ENCODE measurements around the gene LFNG.

Gene LFNG

GRCh38 chr7:2539031-2539911 is 19.7 kb downstream of the LFNG start:
- Histone ChIP-seq H3K27ac (ENCODE audit: low read length) (no peak overlapping the region), H3K9me3 (ENCODE audit: insufficient read depth, low read length) (no peaks in the 10 kb centered on the region), H4K20me1 (ENCODE audit: insufficient read depth, low read length) (no peaks in the 10 kb centered on the region), H3K4me2 (ENCODE audit: low read length) (no peak overlapping the region), H2AFZ (ENCODE audit: low read depth, low read length) (no peak overlapping the region), H3K9ac (ENCODE audit: low read length) (no peak overlapping the region), H3K4me1 (ENCODE audit: low read length) (no peaks in the 10 kb centered on the region), H3K27me3 (ENCODE audit: low read depth, low read length) (no peaks in the 10 kb centered on the region), H3K79me2 (ENCODE audit: low read length) (no peaks in the 10 kb centered on the region), H3K4me3 (ENCODE audit: low read length) (no peak overlapping the region), H3K36me3 (replicated peaks; ENCODE audit: low read depth, low read length) (peaks cover 6% of the 10 kb centered on the region)
- TF ChIP-seq, protein P1, sequence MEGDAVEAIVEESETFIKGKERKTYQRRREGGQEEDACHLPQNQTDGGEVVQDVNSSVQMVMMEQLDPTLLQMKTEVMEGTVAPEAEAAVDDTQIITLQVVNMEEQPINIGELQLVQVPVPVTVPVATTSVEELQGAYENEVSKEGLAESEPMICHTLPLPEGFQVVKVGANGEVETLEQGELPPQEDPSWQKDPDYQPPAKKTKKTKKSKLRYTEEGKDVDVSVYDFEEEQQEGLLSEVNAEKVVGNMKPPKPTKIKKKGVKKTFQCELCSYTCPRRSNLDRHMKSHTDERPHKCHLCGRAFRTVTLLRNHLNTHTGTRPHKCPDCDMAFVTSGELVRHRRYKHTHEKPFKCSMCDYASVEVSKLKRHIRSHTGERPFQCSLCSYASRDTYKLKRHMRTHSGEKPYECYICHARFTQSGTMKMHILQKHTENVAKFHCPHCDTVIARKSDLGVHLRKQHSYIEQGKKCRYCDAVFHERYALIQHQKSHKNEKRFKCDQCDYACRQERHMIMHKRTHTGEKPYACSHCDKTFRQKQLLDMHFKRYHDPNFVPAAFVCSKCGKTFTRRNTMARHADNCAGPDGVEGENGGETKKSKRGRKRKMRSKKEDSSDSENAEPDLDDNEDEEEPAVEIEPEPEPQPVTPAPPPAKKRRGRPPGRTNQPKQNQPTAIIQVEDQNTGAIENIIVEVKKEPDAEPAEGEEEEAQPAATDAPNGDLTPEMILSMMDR (IDR thresholded peaks at IDR 0.05; ENCODE audit: low read depth, low read length) = no peak
- no peak for TF ChIP-seq EZH2phosphoT487 (IDR thresholded peaks at IDR 0.05; ENCODE audit: low read depth)

- Histone ChIP-seq H3K27me3 (ENCODE audit: low read depth, low read length) (no peaks in the 10 kb centered on the region), H3K4me3 (ENCODE audit: low read length) (no peak overlapping the region), H3K4me2 (ENCODE audit: low read length) (no peak overlapping the region), H3K27ac (ENCODE audit: low read length) (no peak overlapping the region), H3K36me3 (replicated peaks; ENCODE audit: low read depth, low read length) (peaks cover 6% of the 10 kb centered on the region), H3K4me1 (ENCODE audit: low read length) (no peaks in the 10 kb centered on the region), H3K9ac (ENCODE audit: low read length) (no peak overlapping the region), H3K9me3 (ENCODE audit: insufficient read depth, low read length) (no peaks in the 10 kb centered on the region), H2AFZ (ENCODE audit: low read depth, low read length) (no peak overlapping the region), H3K79me2 (ENCODE audit: low read length) (no peaks in the 10 kb centered on the region), H4K20me1 (ENCODE audit: insufficient read depth, low read length) (no peaks in the 10 kb centered on the region)
- no peak for TF ChIP-seq EZH2phosphoT487 (IDR thresholded peaks at IDR 0.05; ENCODE audit: low read depth)
- TF ChIP-seq, protein P1 (IDR thresholded peaks at IDR 0.05; ENCODE audit: low read depth, low read length) = no peak
Measured at GRCh38 chr7:2540133-2540532, 20.6 kb downstream of the LFNG start.

- Histone ChIP-seq H3K4me1 (ENCODE audit: low read length) (no peaks in the 10 kb centered on the region), H2AFZ (ENCODE audit: low read depth, low read length) (no peak overlapping the region), H3K36me3 (replicated peaks; ENCODE audit: low read depth, low read length) (peaks cover 6% of the 10 kb centered on the region), H3K4me2 (ENCODE audit: low read length) (no peak overlapping the region), H3K27me3 (ENCODE audit: low read depth, low read length) (no peaks in the 10 kb centered on the region), H4K20me1 (ENCODE audit: insufficient read depth, low read length) (no peaks in the 10 kb centered on the region), H3K9me3 (ENCODE audit: insufficient read depth, low read length) (no peaks in the 10 kb centered on the region), H3K4me3 (ENCODE audit: low read length) (no peak overlapping the region), H3K9ac (ENCODE audit: low read length) (no peak overlapping the region), H3K27ac (ENCODE audit: low read length) (no peak overlapping the region), H3K79me2 (ENCODE audit: low read length) (no peaks in the 10 kb centered on the region)
- no peak for TF ChIP-seq EZH2phosphoT487 (IDR thresholded peaks at IDR 0.05; ENCODE audit: low read depth)
- TF ChIP-seq, protein P1 (IDR thresholded peaks at IDR 0.05; ENCODE audit: low read depth, low read length) = no peak
Measured at GRCh38 chr7:2540641-2541051, 21.1 kb downstream of the LFNG start.

- H2AFZ ChIP-seq (ENCODE audit: low read depth, low read length) = no peak overlapping the region
- no peak for TF ChIP-seq EZH2phosphoT487 (IDR thresholded peaks at IDR 0.05; ENCODE audit: low read depth)
- TF ChIP-seq, protein P1 (IDR thresholded peaks at IDR 0.05; ENCODE audit: low read depth, low read length) = no peak
- no peak overlapping the region for H3K27ac ChIP-seq (ENCODE audit: low read length)
- H3K9me3 ChIP-seq (ENCODE audit: insufficient read depth, low read length) = no peaks in the 10 kb centered on the region
- peaks cover 6% of the 10 kb centered on the region for H3K36me3 ChIP-seq (replicated peaks; ENCODE audit: low read depth, low read length)
- no peaks in the 10 kb centered on the region for H3K27me3 ChIP-seq (ENCODE audit: low read depth, low read length)
- no peak overlapping the region for H3K9ac ChIP-seq (ENCODE audit: low read length)
- no peak overlapping the region for H3K4me3 ChIP-seq (ENCODE audit: low read length)
- H3K4me1 ChIP-seq (ENCODE audit: low read length) = no peaks in the 10 kb centered on the region
- H3K4me2 ChIP-seq (ENCODE audit: low read length) = no peak overlapping the region
- H4K20me1 ChIP-seq (ENCODE audit: insufficient read depth, low read length) = no peaks in the 10 kb centered on the region
- H3K79me2 ChIP-seq (ENCODE audit: low read length) = no peaks in the 10 kb centered on the region
Measured at GRCh38 chr7:2541291-2542010, 21.9 kb downstream of the LFNG start.
